GM18870 (cell line): ENCODE measurements around the gene B4GAT1.
"Not testable (repeated sequence)": the region's sequence is repeated elsewhere in the genome, so short reads cannot be mapped to it uniquely, and the experiment has no call there.

Experiments
- ATAC-seq: cut with Tn5 transposase; IDR thresholded peaks from one replicate; pipeline ENCODE4 v1.9.1; 2021; ENCODE audit warnings: moderate library complexity; ENCODE audit not compliant: unreplicated experiment

The B4GAT1 gene

DNA sequence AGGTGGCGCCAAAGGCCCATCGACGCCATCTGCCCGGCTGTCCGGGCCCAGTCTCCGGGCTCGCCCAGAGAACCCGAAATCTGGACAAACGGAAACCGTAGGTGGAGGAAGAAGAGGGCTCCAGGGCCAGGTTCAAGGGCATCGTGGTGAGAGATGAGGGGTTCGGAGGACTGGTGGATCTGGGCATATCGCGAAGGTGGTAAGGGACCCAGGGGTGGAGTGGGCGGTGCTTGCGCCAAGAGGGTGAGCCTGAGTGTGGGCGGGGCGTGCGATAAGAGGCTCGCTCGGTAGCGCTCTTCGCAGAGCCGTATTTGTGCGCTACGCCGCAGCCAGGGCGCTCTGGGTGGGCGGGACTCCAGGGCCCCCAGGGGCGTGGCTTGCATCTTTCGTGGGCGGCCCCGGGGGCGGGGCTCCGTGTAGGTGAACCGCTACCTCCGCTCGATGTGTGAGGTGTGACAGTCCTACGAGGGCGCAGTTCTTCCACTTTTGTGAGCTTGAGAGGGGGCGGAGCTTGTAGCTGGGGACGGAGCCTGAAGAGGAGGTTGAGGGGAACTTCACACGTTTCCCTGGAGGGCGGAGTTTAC is 35.4 kb downstream of the B4GAT1 start:
- peak; percentile 65 for ATAC-seq

DNA sequence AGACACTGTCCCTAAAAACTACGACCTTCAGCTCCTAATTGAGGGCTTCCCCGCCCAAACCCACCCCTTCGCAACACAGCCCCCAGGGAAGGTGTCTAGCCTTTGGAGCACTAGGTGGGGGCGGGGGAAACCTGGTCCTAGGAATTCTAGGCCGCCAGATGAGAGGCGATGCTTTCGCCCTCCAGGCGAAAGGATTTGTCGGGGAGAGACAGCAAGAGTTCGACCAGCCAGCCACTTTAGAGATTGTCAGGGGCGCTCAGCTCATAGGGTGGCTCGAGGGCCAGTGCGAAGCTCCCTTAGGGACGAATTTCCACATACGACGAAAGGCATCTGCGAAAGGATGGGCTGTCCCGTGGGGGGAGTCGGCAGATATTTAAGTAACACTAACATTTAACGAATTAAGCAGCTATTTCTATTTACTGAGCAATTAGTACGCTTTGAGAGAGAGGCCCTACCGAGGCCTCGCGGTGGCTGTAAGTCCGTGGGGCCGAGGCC is 35.9 kb downstream of the B4GAT1 start:
- no peak for ATAC-seq

GRCh38 chr11:66310803-66311440 is 36.5 kb downstream of the B4GAT1 start:
- ATAC-seq = not testable (repeated sequence)

- no peak for ATAC-seq
Observed at GRCh38 chr11:66310324-66310723, 37.1 kb downstream of the B4GAT1 start.

DNA sequence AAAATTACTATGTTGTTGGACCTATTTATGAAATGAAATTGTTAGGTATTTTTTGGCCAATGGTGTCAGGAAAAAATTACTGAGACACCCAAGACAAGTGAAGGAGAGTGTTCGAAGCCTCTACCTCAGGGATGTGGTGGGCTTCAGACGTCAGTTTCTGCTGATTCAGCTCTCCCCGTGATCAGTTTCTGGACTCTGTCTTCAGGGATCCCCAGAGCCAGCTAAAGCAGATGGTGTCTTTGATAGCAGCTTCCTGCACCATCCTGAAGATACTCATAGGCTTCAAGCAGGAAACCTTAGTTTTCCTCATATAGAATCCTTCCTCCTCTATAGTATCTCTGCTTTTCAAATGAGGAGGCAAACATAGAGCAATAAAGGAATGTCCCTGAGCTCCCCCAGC is 38.0 kb downstream of the B4GAT1 start:
- no peak for ATAC-seq

- ATAC-seq = no peak
Observed at GRCh38 chr11:66302656-66303055, 44.8 kb downstream of the B4GAT1 start.

GRCh38 chr11:66299186-66299585 is 48.2 kb downstream of the B4GAT1 start:
- no peak for ATAC-seq

DNA sequence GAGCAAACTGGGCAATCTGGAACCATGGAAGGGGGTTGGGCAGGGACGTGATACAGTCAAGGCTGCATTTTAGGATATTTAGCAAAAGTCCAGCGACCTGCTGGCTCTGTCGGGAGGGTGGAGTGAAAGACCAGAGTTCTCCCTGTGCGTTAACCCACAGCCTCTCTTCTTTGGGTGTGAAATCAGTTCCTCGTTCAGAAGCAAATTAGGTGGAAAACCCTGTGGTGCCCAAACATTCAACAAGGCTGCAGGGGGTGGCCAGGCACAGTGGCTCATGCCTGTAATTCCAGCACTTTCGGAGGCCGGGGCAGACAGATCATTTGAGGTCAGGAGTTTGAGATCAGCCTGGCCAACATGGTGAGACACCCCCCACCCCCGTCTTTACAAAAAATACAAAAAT is 49.8 kb downstream of the B4GAT1 start:
- ATAC-seq = no peak
